Type B pancreatic cell (in vitro differentiated cells): ENCODE measurements around the gene NOS2. TPM values are rescaled to one million over a fixed set of nuclear protein-coding genes. Genes with fewer than 3 reads are reported as not detected.
"Not testable (repeated sequence)": the region's sequence is repeated elsewhere in the genome, so short reads cannot be mapped to it uniquely, and the experiment has no call there.

Source experiments
- DNase-seq: peaks from one replicate; pipeline ENCODE4 v3.0.0; 2021; ENCODE audit warnings: mixed read lengths; ENCODE audit not compliant: unreplicated experiment; ENCODE audit errors: extremely low spot score
- H3K27ac Mint-ChIP-seq: 2 replicates; pipeline ENCODE4 v1.8.0; 2021; ENCODE audit warnings: mild to moderate bottlenecking, mixed read lengths
- H3K27me3 Mint-ChIP-seq: 2 replicates; pipeline ENCODE4 v1.8.0; 2021; ENCODE audit warnings: mixed read lengths
- H3K36me3 Mint-ChIP-seq: 2 replicates; pipeline ENCODE4 v1.8.0; 2021; ENCODE audit warnings: mixed read lengths
- H3K4me1 Mint-ChIP-seq: one replicate; pipeline ENCODE4 v1.8.0; 2021; ENCODE audit warnings: mixed read lengths; ENCODE audit not compliant: unreplicated experiment
- H3K4me3 Mint-ChIP-seq: 2 replicates; pipeline ENCODE4 v1.8.0; 2021; ENCODE audit warnings: mild to moderate bottlenecking, mixed read lengths
- H3K9me3 Mint-ChIP-seq: 2 replicates; pipeline ENCODE4 v1.8.0; 2021; ENCODE audit warnings: mixed read lengths
- CTCF ChIP-seq: fragments of 200-600 bp; sonication (generic); conservative IDR thresholded peaks from 2 replicates; pipeline ENCODE4 v1.5.0; 2021; ENCODE audit warnings: antibody characterized with exemption, mild to moderate bottlenecking
- total RNA-seq: library from RNA; stranded (reverse); gene quantifications from 2 replicates; pipeline ENCODE4 v1.2.1, GENCODE V29; 2021; ENCODE audit warnings: low replicate concordance

Gene NOS2
- total RNA-seq, 1 donor from 2014 or later: 1.1 TPM

GRCh38 chr17:27741971-27742575, 58.3 kb downstream of the NOS2 start:
- Mint-ChIP-seq H3K27ac (no peak overlapping the region), H3K4me1 (no peaks in the 10 kb centered on the region)
- no peak for TF ChIP-seq CTCF

GRCh38 chr17:27741361-27741861, 58.9 kb downstream of the NOS2 start:
- Mint-ChIP-seq H3K27ac (no peak overlapping the region), H3K4me3 (no peak overlapping the region), H3K27me3 (no peaks in the 10 kb centered on the region), H3K4me1 (no peaks in the 10 kb centered on the region), H3K9me3 (no peaks in the 10 kb centered on the region), H3K36me3 (no peaks in the 10 kb centered on the region)
- DNase-seq: no peak
- no peak for TF ChIP-seq CTCF

More at GRCh38 chr17:27741971-27742575, 58.3 kb downstream of the NOS2 start:
- no peak overlapping the region for H3K4me3 Mint-ChIP-seq
- H3K36me3 Mint-ChIP-seq: no peaks in the 10 kb centered on the region
- no peak for DNase-seq
- H3K27me3 Mint-ChIP-seq: no peaks in the 10 kb centered on the region
- H3K9me3 Mint-ChIP-seq: no peaks in the 10 kb centered on the region

GRCh38 chr17:27740541-27740940, 59.8 kb downstream of the NOS2 start:
- H3K4me1 Mint-ChIP-seq, H3K36me3 Mint-ChIP-seq, H3K27ac Mint-ChIP-seq, DNase-seq, H3K27me3 Mint-ChIP-seq, H3K4me3 Mint-ChIP-seq, H3K9me3 Mint-ChIP-seq: not testable (repeated sequence)

- DNase-seq: no peak
- H3K9me3 Mint-ChIP-seq: no peaks in the 10 kb centered on the region
- no peak for TF ChIP-seq CTCF
- no peak overlapping the region for H3K27ac Mint-ChIP-seq
- H3K4me3 Mint-ChIP-seq: no peak overlapping the region
- no peaks in the 10 kb centered on the region for H3K4me1 Mint-ChIP-seq
- H3K36me3 Mint-ChIP-seq: no peaks in the 10 kb centered on the region
- H3K27me3 Mint-ChIP-seq: peaks cover 36% of the 10 kb centered on the region
Observed at GRCh38 chr17:27733773-27734172, 66.6 kb downstream of the NOS2 start.

GRCh38 chr17:27732746-27733145, 67.6 kb downstream of the NOS2 start:
- H3K4me3 Mint-ChIP-seq, DNase-seq, H3K36me3 Mint-ChIP-seq: not testable (repeated sequence)

GRCh38 chr17:27725982-27726381, 74.3 kb downstream of the NOS2 start:
- not testable (repeated sequence) for H3K4me3 Mint-ChIP-seq, DNase-seq, H3K27ac Mint-ChIP-seq, H3K4me1 Mint-ChIP-seq, H3K9me3 Mint-ChIP-seq, H3K36me3 Mint-ChIP-seq
- peaks cover 22% of the 10 kb centered on the region for H3K27me3 Mint-ChIP-seq

More at GRCh38 chr17:27732746-27733145, 67.6 kb downstream of the NOS2 start:
- not testable (repeated sequence) for H3K9me3 Mint-ChIP-seq, H3K27ac Mint-ChIP-seq, H3K4me1 Mint-ChIP-seq
- H3K27me3 Mint-ChIP-seq: peaks cover 36% of the 10 kb centered on the region

GRCh38 chr17:27721797-27722196, 78.5 kb downstream of the NOS2 start:
- H3K9me3 Mint-ChIP-seq: peaks cover 6% of the 10 kb centered on the region
- TF ChIP-seq CTCF: no peak
- no peak overlapping the region for H3K4me3 Mint-ChIP-seq
- no peak for DNase-seq
- H3K4me1 Mint-ChIP-seq: no peaks in the 10 kb centered on the region
- no peak overlapping the region for H3K27ac Mint-ChIP-seq
- H3K27me3 Mint-ChIP-seq: peaks cover 21% of the 10 kb centered on the region
- H3K36me3 Mint-ChIP-seq: no peaks in the 10 kb centered on the region

Other genes with a start within 250 kb of the NOS2 start
- gene LGALS9, start 169.3 kb downstream of the NOS2 start, total RNA-seq: 22.5 and 25.3 TPM in 2 replicates
- 7.5 and 9.6 TPM in 2 replicates for gene LYRM9, start 92.8 kb upstream of the NOS2 start, total RNA-seq
- 25.4 and 26.2 TPM in 2 replicates for gene NLK, start 242.1 kb upstream of the NOS2 start, total RNA-seq